ENCODE measurements around the gene PI4K2B.
A peak's percentile ranks its signal among the peaks of the same experiment; 100 is the strongest.
"Not testable (repeated sequence)": the region's sequence is repeated elsewhere in the genome, so short reads cannot be mapped to it uniquely, and the experiment has no call there.

The PI4K2B gene

GRCh38 chr4:25233194-25233593 lies 639 bp upstream of the PI4K2B start:
- H3K4me3 ChIP-seq (replicated peaks in 1 of 2; ENCODE audit: low read depth in 2 of 2, low read length in 2 of 2) = peak overlapping the region; percentile 38 to 88
- TF ChIP-seq CTCF (IDR thresholded peaks at IDR 0.05; ENCODE audit: low read depth, low read length) = no peak

GRCh38 chr4:25234390-25235370 lies 847 bp downstream of the PI4K2B start:
- H3K4me3 ChIP-seq (replicated peaks in 1 of 2; ENCODE audit: low read depth in 2 of 2, low read length in 2 of 2) = peak overlapping the region; percentile 86 to 88
- peak; percentile 53 for TF ChIP-seq CTCF (IDR thresholded peaks at IDR 0.05; ENCODE audit: low read depth, low read length)
- DNase-seq (ENCODE audit: low read depth in 2 of 2) = peak; percentile 87 to 89

More at GRCh38 chr4:25233194-25233593, 639 bp upstream of the PI4K2B start:
- DNase-seq (ENCODE audit: low read depth in 2 of 2) = no peak

- TF ChIP-seq CTCF (IDR thresholded peaks at IDR 0.05; ENCODE audit: low read depth, low read length) = no peak
- DNase-seq (ENCODE audit: low read depth in 2 of 2) = no peak
- H3K4me3 ChIP-seq (replicated peaks in 1 of 2; ENCODE audit: low read depth in 2 of 2, low read length in 2 of 2) = peak overlapping the region; percentile 86 to 88
Observed at GRCh38 chr4:25235401-25235800, 1.6 kb downstream of the PI4K2B start.

GRCh38 chr4:25236030-25236429 lies 2.2 kb downstream of the PI4K2B start:
- H3K4me3 ChIP-seq (replicated peaks in 1 of 2; ENCODE audit: low read depth in 2 of 2, low read length in 2 of 2); DNase-seq (ENCODE audit: low read depth in 2 of 2): not testable (repeated sequence)

GRCh38 chr4:25236971-25237370 lies 3.1 kb downstream of the PI4K2B start:
- no peak for TF ChIP-seq CTCF (IDR thresholded peaks at IDR 0.05; ENCODE audit: low read depth, low read length)
- DNase-seq (ENCODE audit: low read depth in 2 of 2) = no peak
- no peak overlapping the region for H3K4me3 ChIP-seq (replicated peaks in 1 of 2; ENCODE audit: low read depth in 2 of 2, low read length in 2 of 2)

- no peak for TF ChIP-seq CTCF (IDR thresholded peaks at IDR 0.05; ENCODE audit: low read depth, low read length)
- DNase-seq (ENCODE audit: low read depth in 2 of 2) = no peak
- H3K4me3 ChIP-seq (replicated peaks in 1 of 2; ENCODE audit: low read depth in 2 of 2, low read length in 2 of 2) = no peak overlapping the region
Observed at GRCh38 chr4:25238052-25238451, 4.2 kb downstream of the PI4K2B start.

GRCh38 chr4:25239528-25239927 lies 5.7 kb downstream of the PI4K2B start:
- not testable (repeated sequence) for DNase-seq (ENCODE audit: low read depth in 2 of 2); H3K4me3 ChIP-seq (replicated peaks in 1 of 2; ENCODE audit: low read depth in 2 of 2, low read length in 2 of 2)

- not testable (repeated sequence) for H3K4me3 ChIP-seq (replicated peaks in 1 of 2; ENCODE audit: low read depth in 2 of 2, low read length in 2 of 2); DNase-seq (ENCODE audit: low read depth in 2 of 2)
Observed at GRCh38 chr4:25240754-25241210, 6.9 kb downstream of the PI4K2B start.

GRCh38 chr4:25242195-25242594 lies 8.4 kb downstream of the PI4K2B start:
- not testable (repeated sequence) for H3K4me3 ChIP-seq (replicated peaks in 1 of 2; ENCODE audit: low read depth in 2 of 2, low read length in 2 of 2); DNase-seq (ENCODE audit: low read depth in 2 of 2)

Data from cardiac fibroblast (primary cell).